HTERT RPE-1 (cell line): ENCODE results near the gene OTUD1.

ENCODE experiments used
- in situ Hi-C: fragments of 300-500 bp; cut with MboI; formaldehyde crosslinking; loops from 4 replicates; pipeline ENCODE4 v1.14.3; 2020; ENCODE audit warnings: low sequenced_read_pairs

Gene OTUD1

GRCh38 chr10:23467012-23467411 is 28.1 kb downstream of the OTUD1 start:
- in situ Hi-C loops = no loop called here

DNA sequence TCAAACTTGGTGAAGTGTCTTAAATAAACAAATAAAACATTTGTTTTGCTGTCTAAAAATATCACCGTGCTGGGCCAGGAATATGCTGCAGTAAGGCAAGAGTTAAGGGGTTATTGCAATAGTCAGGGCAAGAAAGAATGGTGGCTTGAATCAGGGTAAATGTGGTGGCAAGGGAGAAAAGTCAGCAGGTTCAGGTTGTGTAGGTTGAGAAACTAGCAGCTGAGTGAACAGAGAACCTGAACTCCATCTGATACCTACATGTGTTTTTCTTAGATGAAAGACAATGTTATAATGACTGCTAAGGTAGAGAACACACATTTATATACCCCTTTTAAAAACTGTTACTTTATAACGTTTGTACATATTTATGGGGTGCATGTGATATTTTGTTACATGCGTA is 28.7 kb downstream of the OTUD1 start:
- in situ Hi-C loops = no loop called here

- in situ Hi-C loops = no loop called here
These were observed 30.8 kb downstream of the OTUD1 start for GRCh38 chr10:23469596-23470237.

DNA sequence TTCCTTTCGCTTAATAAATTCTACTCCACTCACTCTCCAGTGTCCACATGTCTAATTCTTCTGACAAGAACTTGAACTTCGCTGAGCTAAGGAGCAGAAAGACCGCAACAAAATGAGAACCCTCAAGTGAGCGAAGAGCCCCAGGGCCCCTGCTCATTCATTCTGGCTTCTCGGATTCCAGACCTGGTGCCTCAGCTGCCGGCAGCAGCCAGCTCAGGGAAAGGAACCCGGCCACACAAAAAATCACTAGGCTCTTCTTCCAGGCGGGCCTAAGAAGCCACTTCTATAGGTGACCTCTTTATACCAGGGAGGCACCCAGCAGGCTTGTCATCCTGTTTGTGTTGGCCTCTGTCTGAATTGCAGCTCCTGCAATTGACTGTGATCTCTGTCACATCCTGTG is 33.3 kb downstream of the OTUD1 start:
- in situ Hi-C loops = no loop called here

DNA sequence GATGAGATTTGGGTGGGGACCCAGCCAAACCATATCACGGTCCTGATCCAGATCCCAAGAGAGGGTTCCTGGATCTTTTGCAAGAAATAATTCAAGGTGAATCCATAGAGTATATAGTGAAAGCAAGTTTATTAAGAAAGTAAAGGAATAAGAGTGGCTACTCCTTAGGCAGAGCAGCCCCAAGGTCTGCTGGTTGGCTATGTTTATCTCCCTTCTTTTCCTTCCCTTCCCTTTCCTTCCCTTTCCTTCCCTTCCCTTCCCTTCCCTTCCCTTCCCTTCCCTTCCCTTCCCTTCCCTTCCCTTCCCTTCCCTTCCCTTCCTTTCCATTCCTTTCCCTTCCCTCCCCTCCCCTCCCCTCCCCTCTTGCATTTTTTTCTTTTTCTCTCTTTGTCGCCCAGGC is 35.2 kb downstream of the OTUD1 start:
- in situ Hi-C loops = no loop called here

GRCh38 chr10:23474626-23475025 is 35.8 kb downstream of the OTUD1 start:
- in situ Hi-C loops = no loop called here

GRCh38 chr10:23478570-23478969 is 39.7 kb downstream of the OTUD1 start:
- in situ Hi-C loops = no loop called here

DNA sequence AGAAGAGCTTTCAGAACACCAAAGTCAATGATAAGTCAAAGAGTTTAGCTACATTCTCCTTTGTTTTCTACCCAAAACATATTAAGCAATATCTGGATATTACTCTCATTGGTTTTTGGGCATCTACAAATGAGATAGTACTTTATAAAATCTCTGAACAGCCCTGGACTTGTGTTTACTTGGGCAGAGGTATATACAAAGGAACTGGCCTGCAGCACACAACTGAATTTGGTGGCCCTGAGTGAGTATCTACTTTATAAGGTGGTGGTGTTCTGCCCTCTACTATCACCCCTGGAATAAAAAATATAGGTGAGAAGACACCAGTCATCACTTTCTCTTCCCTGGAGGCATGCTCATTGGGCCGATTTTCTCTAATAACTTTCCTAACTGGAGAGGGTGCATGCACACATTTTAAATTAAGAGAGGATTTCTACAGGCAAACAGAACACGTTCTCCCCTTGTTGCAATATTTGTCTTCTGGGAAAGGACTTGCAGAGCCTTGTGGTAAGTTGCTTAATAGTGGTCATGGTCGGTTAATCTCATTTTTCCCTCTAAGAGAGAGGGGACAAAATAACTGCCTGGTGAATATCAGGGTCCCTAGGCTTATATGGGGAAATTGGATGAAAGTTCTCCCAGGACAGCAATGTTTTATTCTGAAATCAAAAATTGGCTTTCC is 41.1 kb downstream of the OTUD1 start:
- in situ Hi-C loops = no loop called here

GRCh38 chr10:23481363-23481961 is 42.6 kb downstream of the OTUD1 start:
- in situ Hi-C loops = no loop called here

- in situ Hi-C loops = no loop called here
These were observed 51.2 kb downstream of the OTUD1 start for GRCh38 chr10:23490115-23490514.
